PFSK-1 (cell line): ENCODE data around the gene EMILIN3.

Experiments
- FOXP2 ChIP-seq: optimal IDR thresholded peaks from 2 replicates; pipeline ENCODE3; 2011; ENCODE audit warnings: borderline replicate concordance, control low read depth, inconsistent platforms; ENCODE audit not compliant: insufficient read depth; ENCODE audit errors: extremely low read length, extremely low read depth
- POLR2AphosphoS5 ChIP-seq: IDR thresholded peaks from 2 replicates; pipeline ENCODE4 v1.6.1; 2012; ENCODE audit warnings: low read depth, mild to moderate bottlenecking, control low read depth, low read length, moderate library complexity
- SIN3A ChIP-seq: IDR thresholded peaks from 2 replicates; pipeline ENCODE4 v1.6.1; 2012; ENCODE audit warnings: mild to moderate bottlenecking, low read length, moderate library complexity, borderline replicate concordance; ENCODE audit not compliant: insufficient read depth
- TAF1 ChIP-seq: IDR thresholded peaks from 2 replicates; pipeline ENCODE4 v1.6.1; 2012; ENCODE audit warnings: low read length, control low read depth, borderline replicate concordance; ENCODE audit not compliant: insufficient read depth
- TF ChIP-seq, protein P1 (sequence below), 2 experiments: IDR thresholded peaks; 2 replicates each; pipeline versions ENCODE4 v1.6.1 to v1.8.0; 2011 to 2012; ENCODE audit warnings: low read depth in 2 of 2, low read length in 2 of 2, control low read depth in 1 of 2, inconsistent platforms in 1 of 2, mild to moderate bottlenecking in 1 of 2, moderate library complexity in 1 of 2; ENCODE audit not compliant: insufficient read depth in 1 of 2

Gene EMILIN3

GRCh38 chr20:41373251-41373783 is 6.7 kb upstream of the EMILIN3 start:
- TF ChIP-seq FOXP2 (no peak), TAF1 (no peak), SIN3A (no peak), POLR2AphosphoS5 (no peak)
- TF ChIP-seq, protein P1, sequence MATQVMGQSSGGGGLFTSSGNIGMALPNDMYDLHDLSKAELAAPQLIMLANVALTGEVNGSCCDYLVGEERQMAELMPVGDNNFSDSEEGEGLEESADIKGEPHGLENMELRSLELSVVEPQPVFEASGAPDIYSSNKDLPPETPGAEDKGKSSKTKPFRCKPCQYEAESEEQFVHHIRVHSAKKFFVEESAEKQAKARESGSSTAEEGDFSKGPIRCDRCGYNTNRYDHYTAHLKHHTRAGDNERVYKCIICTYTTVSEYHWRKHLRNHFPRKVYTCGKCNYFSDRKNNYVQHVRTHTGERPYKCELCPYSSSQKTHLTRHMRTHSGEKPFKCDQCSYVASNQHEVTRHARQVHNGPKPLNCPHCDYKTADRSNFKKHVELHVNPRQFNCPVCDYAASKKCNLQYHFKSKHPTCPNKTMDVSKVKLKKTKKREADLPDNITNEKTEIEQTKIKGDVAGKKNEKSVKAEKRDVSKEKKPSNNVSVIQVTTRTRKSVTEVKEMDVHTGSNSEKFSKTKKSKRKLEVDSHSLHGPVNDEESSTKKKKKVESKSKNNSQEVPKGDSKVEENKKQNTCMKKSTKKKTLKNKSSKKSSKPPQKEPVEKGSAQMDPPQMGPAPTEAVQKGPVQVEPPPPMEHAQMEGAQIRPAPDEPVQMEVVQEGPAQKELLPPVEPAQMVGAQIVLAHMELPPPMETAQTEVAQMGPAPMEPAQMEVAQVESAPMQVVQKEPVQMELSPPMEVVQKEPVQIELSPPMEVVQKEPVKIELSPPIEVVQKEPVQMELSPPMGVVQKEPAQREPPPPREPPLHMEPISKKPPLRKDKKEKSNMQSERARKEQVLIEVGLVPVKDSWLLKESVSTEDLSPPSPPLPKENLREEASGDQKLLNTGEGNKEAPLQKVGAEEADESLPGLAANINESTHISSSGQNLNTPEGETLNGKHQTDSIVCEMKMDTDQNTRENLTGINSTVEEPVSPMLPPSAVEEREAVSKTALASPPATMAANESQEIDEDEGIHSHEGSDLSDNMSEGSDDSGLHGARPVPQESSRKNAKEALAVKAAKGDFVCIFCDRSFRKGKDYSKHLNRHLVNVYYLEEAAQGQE (IDR thresholded peaks at IDR 0.05; ENCODE audit: insufficient read depth in 1 of 2, low read depth in 2 of 2, low read length in 2 of 2): no peak

- TF ChIP-seq SIN3A (no peak), TAF1 (no peak), POLR2AphosphoS5 (no peak), FOXP2 (no peak)
- TF ChIP-seq, protein P1 (IDR thresholded peaks at IDR 0.05; ENCODE audit: insufficient read depth in 1 of 2, low read depth in 2 of 2, low read length in 2 of 2): no peak
Measured at GRCh38 chr20:41371371-41371770, 4.8 kb upstream of the EMILIN3 start.

DNA sequence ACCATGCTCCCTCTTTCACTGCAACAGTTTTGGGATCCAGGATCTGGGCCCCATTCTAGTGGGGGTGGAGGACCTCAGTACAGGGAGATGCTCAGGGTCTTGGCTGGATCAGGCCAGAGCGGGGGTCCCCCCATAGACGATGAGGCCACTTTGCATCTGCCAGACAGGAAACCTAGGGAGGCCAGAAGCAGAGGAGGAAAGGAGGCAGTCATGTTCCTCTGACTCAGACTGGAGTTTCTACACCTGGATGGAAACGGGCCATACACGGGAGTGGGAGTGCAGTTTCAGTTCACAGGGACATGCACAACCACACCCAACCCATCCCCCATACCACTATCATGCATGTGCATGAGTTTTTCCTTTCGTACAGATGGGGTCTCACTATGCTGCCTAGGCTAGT is 3.6 kb upstream of the EMILIN3 start:
- no peak for TF ChIP-seq TAF1
- no peak for TF ChIP-seq POLR2AphosphoS5
- no peak for TF ChIP-seq SIN3A
- no peak for TF ChIP-seq FOXP2
- TF ChIP-seq, protein P1 (IDR thresholded peaks at IDR 0.05; ENCODE audit: insufficient read depth in 1 of 2, low read depth in 2 of 2, low read length in 2 of 2): no peak

DNA sequence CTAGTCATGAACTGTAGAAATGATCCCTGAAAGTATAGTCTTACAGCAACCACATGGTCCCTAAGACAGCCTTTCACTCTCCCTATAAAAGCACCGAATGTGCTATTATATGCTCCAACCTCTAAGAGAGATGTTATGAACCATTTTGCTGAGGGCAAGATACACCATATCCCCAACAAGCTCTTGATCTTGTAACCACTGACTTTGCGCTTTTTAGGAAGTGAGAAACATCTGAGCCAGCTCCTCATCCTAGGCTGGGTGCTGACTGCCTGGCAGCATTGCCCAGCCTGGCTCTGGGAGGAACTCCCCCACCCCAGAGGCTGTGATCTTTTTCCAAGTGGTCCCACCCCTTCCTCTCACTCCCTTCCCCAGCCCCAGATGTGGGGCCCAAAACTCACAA is 3.1 kb upstream of the EMILIN3 start:
- TF ChIP-seq SIN3A (no peak), FOXP2 (no peak), POLR2AphosphoS5 (no peak), TAF1 (no peak)
- TF ChIP-seq, protein P1 (IDR thresholded peaks at IDR 0.05; ENCODE audit: insufficient read depth in 1 of 2, low read depth in 2 of 2, low read length in 2 of 2): no peak

DNA sequence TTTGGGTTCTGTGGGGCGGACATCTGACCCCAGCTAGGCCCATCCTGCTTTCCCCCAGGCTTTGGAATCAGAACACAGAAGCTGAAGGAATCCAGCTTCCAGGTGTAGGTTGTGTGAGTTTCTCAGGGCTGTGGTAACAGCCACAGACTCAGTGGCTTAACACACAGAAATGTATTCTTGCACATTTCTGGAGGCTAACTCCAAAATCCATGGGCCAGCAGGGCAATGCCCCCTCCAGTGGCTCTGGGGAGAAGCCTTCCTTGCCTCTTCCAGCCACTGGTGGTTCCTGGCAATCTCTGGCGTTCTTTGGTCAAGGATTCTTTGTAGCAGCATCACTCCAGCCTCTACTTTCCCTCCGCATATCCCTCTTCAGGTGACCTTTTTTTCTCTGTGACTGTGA is 1.3 kb upstream of the EMILIN3 start:
- TF ChIP-seq POLR2AphosphoS5: no peak
- no peak for TF ChIP-seq FOXP2
- no peak for TF ChIP-seq SIN3A
- TF ChIP-seq TAF1: no peak
